Hepatocyte (in vitro differentiated cells): ENCODE data around the gene PHLPP1.

Experiments
- EZH2 ChIP-seq: fragments of 200-600 bp; sonication (generic); IDR thresholded peaks from 2 replicates; pipeline ENCODE4 v1.6.1; 2016; ENCODE audit warnings: antibody characterized with exemption, mild to moderate bottlenecking, borderline replicate concordance
- TF ChIP-seq, protein P1 (sequence below): fragments of 200-600 bp; sonication (generic); IDR thresholded peaks from 2 replicates; pipeline ENCODE4 v1.5.1; 2016; ENCODE audit warnings: antibody characterized with exemption, mild to moderate bottlenecking; ENCODE audit not compliant: poor library complexity

DNA sequence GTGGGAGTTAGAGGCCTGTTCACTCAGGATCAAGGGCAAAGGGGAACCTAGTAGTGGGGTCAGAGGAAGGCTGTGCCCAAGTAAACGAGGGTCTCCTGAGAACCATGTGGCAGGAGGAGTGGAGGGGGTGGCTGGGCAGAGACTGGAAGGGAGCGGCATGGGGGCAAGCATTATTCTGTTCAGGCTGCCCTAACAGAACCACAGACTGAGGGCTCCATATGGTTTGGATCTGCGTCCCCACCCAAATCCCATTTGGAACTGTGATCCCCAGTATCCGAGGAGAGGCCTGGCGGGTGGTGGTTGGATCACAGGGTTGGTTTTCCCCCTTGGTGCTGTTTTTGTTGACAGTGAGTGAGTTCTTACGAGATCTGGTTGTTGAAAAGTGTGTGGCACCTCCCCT is 287.0 kb downstream of the PHLPP1 start:
- TF ChIP-seq, protein P1, sequence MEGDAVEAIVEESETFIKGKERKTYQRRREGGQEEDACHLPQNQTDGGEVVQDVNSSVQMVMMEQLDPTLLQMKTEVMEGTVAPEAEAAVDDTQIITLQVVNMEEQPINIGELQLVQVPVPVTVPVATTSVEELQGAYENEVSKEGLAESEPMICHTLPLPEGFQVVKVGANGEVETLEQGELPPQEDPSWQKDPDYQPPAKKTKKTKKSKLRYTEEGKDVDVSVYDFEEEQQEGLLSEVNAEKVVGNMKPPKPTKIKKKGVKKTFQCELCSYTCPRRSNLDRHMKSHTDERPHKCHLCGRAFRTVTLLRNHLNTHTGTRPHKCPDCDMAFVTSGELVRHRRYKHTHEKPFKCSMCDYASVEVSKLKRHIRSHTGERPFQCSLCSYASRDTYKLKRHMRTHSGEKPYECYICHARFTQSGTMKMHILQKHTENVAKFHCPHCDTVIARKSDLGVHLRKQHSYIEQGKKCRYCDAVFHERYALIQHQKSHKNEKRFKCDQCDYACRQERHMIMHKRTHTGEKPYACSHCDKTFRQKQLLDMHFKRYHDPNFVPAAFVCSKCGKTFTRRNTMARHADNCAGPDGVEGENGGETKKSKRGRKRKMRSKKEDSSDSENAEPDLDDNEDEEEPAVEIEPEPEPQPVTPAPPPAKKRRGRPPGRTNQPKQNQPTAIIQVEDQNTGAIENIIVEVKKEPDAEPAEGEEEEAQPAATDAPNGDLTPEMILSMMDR: no peak
- TF ChIP-seq EZH2: no peak
